CD4-positive, alpha-beta T cell treated with Interleukin-4 for 1 hour (primary cell): ENCODE results near the gene HRH4.
A peak's percentile ranks its signal among the peaks of the same experiment; 100 is the strongest.

Experiments used
- DNase-seq, 2 donors: peaks; one replicate each; pipeline ENCODE4 v3.0.0-alpha.2; 2020 to 2022

Gene HRH4, protein sequence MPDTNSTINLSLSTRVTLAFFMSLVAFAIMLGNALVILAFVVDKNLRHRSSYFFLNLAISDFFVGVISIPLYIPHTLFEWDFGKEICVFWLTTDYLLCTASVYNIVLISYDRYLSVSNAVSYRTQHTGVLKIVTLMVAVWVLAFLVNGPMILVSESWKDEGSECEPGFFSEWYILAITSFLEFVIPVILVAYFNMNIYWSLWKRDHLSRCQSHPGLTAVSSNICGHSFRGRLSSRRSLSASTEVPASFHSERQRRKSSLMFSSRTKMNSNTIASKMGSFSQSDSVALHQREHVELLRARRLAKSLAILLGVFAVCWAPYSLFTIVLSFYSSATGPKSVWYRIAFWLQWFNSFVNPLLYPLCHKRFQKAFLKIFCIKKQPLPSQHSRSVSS

GRCh38 chr18:24460388-24460787 is at the start of gene HRH4:
Gene HRH4, plus strand, starts transcription at chr18:24460637. Its CDS starts 92 bp downstream, at chr18:24460729.
- DNase-seq, result no peak

- no peak for DNase-seq
These were observed 47.3 kb upstream of the HRH4 start for GRCh38 chr18:24413148-24413547.

GRCh38 chr18:24414349-24415003 is 46.0 kb upstream of the HRH4 start:
- DNase-seq, result no peak

GRCh38 chr18:24417480-24417879 is 43.0 kb upstream of the HRH4 start:
- no peak for DNase-seq

DNA sequence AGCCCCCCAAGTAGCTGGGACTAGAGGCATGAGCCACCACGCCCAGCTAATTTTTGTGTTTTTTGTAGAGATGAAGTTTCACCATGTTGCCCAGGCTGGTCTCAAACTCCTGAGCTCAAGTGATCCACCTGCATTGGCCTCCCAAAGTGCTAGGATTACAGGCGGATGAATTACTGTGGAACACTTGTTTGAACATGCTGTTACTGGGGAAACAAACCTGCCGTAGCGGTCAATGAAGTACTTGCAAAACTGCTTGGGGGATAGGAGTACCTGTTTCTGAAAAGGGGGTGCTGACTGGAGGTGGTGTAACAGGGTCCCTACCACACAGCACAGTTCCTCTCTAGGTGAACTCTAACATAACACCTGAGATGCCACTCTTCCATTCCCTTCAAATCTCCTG is 39.9 kb upstream of the HRH4 start:
- DNase-seq, result no peak

DNA sequence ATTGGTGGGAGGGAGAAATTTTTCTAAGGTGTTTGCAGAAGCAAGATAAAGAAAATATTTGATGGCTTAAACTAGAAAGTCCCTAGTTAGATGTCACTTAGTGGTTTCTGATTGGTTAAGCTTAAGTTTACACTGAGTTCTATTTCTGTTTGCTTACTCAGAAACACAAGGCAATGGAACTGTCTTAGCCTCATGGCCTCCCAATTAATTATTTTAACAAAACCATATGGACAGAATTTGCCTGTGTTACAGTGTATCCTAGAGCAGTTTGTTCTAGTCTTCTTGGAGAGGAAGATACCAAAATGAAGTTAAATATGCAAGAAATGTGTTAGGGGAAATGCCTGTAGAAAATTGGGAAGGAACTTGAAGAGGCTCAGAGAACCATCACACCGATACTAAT is 38.6 kb upstream of the HRH4 start:
- DNase-seq, result no peak

DNA sequence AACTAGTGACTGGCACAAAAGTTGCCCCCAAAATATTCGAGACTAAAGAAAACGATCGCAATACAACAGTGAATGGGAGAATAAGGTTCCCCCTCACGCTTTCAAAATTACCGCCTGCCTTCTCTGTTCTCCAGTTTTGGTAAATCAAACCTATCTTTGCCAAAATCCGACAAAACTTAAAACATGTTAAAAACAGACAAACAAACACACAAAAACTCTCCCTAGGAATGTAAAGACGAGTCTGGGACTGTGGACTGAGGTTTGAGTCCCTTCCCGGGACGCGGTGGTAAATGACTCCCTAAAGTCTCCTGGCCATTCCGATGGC is 34.4 kb upstream of the HRH4 start:
- no peak for DNase-seq

DNA sequence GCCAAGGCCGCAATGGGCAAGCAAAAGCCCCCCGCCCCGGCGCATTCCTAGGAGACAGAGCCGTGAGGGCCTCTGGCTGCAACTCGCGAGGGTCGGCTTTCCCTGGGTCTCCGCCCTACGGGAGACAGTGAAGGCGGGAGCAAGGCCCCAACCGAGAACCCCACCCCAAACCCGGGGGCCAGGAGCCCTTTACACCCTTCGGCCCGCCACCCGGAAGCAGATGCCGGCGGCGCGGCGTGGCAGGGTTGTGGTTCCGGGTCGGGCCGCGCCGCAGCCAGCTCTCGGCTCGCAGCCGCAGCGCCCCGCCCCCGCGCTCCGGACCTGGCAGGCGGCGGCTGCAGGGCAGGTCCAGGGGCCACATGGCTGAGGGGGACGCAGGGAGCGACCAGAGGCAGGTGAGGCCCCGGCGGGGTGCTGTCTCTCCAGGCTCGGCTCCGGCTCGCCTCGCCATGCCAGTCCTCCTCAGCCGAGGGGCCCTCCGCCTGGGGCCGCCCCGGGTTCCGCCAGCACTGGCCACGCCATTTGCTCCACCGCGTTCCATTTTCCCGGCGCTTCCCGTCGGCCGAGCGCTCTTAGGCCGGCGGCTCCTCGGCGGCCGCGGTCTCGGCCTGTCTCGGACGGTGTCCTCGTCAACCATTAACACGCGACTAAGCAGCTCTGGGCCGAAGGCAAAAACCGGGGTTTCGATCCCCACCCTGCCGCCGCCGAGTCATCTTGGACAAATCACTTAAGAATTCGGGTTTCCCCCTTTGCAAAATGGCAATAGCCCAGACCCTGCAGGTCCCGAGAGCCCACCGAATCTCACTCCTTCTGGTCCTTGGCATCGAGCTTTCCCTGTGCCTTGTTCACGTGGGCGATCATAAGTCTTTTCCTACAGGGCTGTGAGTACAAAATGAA is 33.8 kb upstream of the HRH4 start, which contains the start of gene IMPACT:
TSS of gene IMPACT (plus strand) at position 273 of the 897 bp plus-strand sequence. CDS start at position 360, 87 bp downstream.
- DNase-seq, result peak; percentile 78 to 81

GRCh38 chr18:24427484-24427883 is 33.0 kb upstream of the HRH4 start:
- DNase-seq, result no peak

GRCh38 chr18:24428709-24429108 is 31.7 kb upstream of the HRH4 start:
- no peak for DNase-seq

- DNase-seq, result no peak
These were observed 31.2 kb upstream of the HRH4 start for GRCh38 chr18:24429188-24429587.

DNA sequence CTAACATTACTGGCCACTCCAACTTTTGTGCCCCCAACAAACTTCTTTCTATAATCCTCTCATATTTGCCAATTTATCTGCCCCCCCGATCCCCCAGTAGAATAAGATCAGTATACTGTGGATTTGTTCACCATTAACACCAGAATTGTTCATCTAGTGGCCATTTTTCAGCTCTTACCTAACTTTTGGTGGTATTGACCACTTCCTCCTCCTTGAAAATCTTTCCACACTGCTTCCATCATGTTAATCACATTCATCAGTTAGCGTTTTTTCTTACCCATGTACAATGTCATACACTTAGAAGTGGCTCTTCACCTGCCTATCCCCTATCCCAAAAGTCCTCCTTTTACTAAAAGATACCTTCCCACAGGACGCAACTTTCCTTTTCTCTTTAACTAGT is 27.8 kb upstream of the HRH4 start:
- no peak for DNase-seq

GRCh38 chr18:24436939-24437338 is 23.5 kb upstream of the HRH4 start:
- DNase-seq, result no peak

GRCh38 chr18:24443870-24444269 is 16.6 kb upstream of the HRH4 start:
- no peak for DNase-seq

GRCh38 chr18:24446453-24446852 is 14.0 kb upstream of the HRH4 start:
- no peak for DNase-seq

- no peak for DNase-seq
These were observed 13.4 kb upstream of the HRH4 start for GRCh38 chr18:24446953-24447538.

DNA sequence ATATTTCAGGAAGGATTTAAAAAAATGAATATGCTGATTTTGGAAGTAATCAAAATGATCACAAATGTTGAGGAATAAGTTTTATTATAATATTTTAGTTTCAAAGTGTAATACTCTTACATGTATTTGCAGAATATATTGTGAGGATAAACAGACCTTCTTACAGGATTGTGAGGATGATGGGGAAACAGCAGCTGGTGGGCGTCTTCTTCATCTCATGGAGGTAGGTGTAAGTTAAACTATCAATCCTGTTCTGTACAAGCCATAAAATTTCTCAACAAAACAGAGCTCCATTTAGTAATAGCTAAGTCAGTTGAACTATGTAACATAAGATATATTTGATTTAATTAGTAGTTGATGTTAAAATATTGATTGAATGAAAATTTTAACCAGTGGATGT is 12.5 kb upstream of the HRH4 start:
- DNase-seq, result no peak

- DNase-seq, result no peak
These were observed 3.9 kb upstream of the HRH4 start for GRCh38 chr18:24456549-24456948.

DNA sequence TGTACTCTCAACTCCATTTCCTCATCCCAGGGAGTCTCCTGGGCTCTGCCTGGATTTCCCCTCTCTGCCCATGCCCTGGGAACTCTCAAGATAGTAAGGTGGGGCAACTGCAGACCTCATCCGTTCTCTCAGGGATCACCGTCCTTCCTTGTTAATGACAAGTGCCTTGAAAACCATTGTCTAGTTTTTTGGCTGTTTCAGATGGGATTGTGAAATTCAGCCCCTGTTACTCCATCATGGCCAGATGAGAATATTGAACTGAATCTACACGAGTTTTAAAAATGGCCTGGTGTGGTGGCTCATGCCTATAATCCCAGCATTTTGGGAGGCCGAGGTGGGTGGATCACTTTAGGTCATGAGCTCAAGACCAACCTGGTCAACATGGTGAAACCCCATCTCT is 665 bp upstream of the HRH4 start:
- DNase-seq, result no peak

DNA sequence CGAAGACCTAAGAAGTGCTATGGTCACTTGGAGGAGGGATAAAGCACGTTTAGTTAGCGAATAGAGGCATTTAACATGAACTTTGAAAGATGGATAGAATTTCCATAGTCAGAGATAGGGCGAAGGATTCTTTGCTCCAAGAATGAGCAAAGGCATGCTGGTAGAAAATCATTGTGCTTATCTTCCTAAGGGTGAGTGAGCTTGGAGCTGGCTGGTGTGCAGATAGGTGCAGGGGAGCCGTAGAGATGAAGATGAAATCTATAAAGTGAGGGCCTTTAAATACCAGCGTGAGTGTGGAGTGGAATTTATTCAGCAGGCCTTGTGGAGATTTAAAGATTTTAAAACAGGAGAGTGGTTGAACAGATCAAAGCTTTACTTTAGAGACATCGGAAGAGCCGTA is 1.6 kb downstream of the HRH4 start:
- DNase-seq, result no peak

- no peak for DNase-seq
These were observed 2.7 kb downstream of the HRH4 start for GRCh38 chr18:24462838-24463775.

GRCh38 chr18:24465486-24465885 is 5.0 kb downstream of the HRH4 start:
- no peak for DNase-seq
